ENCODE measurements around the gene GNPAT.

- TF ChIP-seq CTCF (conservative IDR thresholded peaks at IDR 0.05; ENCODE audit: low read length) (no peak), EZH2phosphoT487 (IDR thresholded peaks at IDR 0.05; ENCODE audit: borderline replicate concordance, low read depth, low read length) (no peak)
Measured at GRCh38 chr1:231207437-231207836, 33.6 kb upstream of the GNPAT start.

All from OCI-LY7 (cell line).